ENCODE data around the gene MAD1L1.

The MAD1L1 gene

DNA sequence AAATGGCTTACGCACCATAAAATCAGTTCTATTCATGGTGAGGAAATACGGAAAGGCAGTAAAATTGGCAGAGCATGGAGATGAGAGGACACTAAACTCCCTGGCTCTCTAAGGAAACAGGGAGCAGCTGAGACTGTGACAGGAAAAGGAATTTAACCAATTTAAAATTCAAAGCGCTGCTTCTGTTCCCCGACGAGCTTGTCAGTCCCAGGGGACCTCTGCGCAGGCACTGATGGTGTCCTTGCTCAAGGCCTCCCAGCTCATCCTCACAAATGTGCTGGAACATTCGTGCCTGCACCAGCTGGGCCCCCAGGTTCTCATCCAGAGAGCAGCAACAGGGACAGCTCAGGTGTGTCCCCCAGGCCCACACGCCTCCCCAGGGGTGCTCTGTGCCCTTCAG lies 101.4 kb downstream of the MAD1L1 start:
- FAIRE-seq, result no peak

DNA sequence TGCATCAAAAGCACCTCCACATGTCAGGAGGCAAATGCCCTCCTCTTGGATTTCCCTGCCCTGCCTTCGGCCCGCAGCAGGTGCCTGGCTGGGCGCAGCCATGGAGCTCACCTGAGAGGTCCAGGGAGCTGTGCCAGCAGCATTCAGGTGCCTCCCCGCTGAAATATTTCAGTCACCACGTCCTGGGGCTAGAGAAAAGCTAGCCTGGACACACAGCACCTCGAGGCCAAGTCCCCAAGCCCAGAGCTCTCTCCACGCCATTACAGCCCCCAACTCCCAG lies 102.7 kb downstream of the MAD1L1 start:
- no peak for FAIRE-seq

DNA sequence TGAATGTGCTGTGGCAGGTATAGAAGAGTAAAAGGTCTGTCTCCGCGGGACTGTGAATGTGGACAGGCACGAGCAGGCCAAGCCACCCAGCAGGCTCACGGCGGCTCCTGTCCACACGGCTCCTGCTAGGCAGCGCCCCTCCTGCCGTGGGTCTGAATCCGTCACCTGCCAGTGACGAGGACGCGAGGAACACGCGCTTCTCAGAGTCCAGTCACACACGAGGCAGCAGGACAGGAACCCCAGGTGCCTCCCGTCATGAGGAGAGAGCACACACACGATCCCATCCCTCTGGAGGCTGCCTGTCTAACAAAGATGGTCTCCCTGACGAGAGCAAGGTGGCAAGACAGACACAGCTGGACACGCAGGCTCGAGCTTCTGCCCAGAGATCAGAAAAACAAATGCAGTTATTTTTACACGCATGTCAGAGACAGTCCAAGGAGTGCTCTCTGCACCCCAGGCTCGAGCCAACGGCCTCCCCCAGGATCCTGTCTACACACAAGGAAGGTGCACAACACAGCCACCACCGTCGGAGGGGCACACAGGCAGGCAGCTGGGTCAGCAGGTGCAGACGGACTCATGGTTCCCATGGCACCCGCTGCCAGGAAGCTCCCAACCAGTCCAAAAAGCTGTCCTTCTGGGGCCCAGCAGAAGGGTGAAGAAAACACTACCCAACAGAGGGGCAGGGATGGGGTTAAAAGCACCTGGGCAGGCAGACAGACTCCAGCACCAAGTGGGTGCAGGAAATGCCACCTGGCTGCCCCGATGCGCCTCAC lies 103.2 kb downstream of the MAD1L1 start:
- no peak for FAIRE-seq

DNA sequence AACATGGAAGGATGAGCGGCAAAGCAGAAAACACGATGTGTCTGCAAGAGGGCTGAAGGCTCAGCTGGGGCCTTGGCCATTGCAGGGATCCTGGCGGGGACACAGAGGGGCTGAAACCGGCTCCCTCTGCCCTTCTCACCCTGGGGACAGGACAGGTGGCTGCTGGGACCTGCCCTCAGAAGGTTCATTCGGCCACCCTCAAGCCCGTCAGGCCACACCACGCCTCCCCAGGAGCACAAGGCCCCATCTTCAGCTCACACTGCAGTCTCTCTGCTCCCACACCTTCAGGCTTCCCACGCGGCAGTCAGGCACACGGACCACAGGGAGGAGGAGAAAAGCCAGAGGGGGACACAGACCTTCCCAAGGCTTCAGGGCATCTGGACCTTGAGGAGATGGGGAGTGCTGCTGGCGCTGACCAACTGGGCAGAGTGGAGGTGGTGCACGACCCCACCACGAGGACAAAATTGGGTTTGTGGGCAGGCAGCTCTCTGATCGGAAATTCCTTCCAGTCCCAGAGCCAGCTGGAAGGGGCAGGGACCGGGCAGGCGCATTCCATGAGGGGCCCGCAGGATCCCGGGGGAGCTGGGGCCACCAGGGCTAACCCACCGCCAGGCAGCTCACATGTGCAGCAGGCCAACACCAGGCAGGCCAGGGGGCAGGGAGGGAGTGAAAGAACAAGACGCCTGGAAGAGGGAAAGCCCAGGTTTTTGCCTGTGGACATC lies 104.0 kb downstream of the MAD1L1 start:
- no peak for FAIRE-seq

DNA sequence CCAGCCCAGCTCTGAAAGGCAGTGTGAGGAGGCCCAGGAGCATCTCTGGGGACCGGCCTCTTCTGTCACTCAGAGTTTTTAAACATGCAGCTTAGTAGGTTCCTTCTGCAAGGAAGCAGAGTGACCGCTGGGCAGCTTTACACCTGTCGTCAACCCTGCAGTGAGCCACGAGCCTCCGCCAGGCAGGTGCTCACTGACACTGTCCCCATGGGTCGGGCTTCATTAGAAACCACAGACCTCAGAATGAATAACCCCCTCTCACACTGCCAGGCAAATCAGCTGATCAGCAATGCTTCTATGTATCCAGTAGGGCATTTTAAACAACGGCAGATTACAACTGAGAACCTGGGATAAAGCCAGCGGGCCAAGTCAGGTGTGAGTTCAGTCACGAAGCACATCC lies 106.1 kb downstream of the MAD1L1 start:
- no peak for FAIRE-seq

DNA sequence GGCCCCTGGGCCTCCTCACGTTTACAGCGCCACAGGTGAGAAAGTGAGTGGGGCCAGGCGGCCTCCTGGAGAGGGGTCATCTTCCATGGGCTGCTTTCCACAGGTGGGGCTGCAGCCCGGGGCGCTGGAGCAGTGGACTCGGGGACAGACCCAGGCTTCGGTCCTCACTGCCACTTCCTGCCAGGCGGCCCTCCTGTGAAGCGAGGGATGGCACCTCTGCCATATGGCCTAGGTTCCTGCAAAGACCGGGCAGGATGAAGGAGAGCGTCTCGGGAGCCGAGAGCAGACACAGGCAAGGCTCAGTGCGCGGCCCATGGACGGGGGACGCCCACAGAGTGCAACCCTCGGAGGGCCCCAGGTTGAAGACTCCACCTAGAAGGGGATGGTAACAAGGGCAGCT lies 106.8 kb downstream of the MAD1L1 start:
- no peak for FAIRE-seq

DNA sequence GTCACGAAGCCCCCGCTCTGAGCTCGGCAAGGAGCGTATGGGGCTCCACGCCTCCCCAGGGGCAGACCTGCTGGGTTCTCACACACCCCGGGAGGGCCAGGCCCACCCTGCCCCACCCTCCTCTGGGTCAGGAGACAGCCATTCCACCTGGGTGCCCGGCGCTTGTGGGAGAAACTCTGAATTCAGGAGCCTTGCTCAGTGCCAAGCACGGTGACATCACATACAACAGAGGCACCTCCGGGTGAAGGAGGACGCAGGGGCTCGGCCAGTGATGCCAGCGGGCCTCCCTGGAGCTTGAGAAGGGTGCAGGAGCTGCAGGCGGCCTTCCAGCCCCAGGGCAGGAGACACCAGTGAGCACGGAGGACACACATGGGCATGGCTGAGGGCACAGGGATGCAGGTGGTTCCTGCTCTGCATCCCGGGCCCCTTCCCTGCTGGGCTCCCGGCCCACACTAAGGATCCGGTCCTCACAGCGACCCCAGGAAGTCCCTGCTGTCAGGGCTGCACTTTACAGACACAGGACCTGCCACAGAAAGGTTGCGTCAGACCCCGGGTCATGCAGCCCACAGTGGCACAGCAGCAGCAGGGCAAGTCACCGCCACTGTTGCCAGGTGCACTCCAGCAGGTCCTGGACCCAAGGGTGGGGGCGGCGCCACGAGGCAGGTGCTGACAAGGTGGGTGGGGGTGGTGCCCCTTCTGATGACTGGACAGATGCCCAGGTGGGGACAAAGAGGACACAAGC lies 108.0 kb downstream of the MAD1L1 start:
- FAIRE-seq, result no peak

DNA sequence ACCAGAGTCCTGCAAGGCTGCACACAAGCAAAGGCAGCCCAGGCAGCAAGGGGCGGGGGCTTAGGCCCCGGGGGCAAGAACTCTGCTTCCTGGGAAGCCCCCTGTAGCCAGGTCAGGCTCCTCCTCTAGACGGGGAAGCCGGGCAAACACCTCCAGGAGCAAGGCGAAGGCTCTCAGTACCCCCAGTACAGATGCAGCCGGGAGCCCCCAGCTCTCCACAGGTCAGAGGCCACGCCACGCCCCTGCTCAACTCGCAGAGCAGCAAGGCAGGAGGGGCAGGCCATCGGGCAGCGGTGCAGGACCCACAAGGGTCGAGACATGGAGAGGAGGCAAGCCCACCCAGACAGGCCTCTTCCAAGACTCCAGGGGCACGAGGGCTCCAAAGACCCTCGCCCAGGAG lies 108.8 kb downstream of the MAD1L1 start:
- no peak for FAIRE-seq

DNA sequence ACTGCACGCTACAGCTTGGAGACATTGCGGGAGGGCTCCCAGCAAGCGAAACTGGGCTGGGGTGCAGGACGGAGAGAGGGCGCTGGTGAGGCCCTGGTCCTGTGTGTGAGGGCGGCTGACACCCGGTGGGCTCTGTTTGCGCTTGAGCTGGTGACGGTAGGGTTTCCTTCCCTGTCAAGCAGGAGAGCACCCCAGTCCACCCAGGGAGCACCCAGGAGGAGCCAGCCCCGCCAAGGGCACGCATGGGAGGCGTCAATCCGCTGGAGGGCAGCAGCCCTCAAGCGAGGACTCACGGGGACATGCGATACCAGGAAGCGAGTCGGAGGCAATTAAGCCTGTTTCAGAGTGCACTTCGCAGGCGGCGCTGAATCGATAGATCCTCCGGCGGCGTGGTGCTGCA lies 109.4 kb downstream of the MAD1L1 start:
- no peak for FAIRE-seq

DNA sequence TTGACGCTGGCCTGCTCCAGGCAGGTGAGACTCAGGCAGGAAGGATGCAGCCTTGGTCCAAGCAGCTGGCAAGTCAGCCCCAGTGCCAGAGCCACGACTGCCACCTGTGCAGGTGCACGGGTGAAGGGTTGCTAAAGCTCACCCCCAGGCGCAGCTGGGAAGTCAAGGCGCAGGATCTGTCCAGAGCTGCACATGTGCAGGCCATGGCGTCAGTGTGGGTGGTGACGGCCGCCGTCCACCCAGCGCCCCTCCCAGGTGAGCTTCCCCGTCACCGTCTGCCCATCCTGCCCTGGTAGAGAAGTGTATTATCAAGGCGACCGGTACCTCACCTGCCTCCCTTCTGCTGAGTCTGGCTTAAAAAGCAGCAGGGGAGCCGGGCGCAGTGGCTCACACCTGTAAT lies 110.1 kb downstream of the MAD1L1 start:
- FAIRE-seq, result no peak

DNA sequence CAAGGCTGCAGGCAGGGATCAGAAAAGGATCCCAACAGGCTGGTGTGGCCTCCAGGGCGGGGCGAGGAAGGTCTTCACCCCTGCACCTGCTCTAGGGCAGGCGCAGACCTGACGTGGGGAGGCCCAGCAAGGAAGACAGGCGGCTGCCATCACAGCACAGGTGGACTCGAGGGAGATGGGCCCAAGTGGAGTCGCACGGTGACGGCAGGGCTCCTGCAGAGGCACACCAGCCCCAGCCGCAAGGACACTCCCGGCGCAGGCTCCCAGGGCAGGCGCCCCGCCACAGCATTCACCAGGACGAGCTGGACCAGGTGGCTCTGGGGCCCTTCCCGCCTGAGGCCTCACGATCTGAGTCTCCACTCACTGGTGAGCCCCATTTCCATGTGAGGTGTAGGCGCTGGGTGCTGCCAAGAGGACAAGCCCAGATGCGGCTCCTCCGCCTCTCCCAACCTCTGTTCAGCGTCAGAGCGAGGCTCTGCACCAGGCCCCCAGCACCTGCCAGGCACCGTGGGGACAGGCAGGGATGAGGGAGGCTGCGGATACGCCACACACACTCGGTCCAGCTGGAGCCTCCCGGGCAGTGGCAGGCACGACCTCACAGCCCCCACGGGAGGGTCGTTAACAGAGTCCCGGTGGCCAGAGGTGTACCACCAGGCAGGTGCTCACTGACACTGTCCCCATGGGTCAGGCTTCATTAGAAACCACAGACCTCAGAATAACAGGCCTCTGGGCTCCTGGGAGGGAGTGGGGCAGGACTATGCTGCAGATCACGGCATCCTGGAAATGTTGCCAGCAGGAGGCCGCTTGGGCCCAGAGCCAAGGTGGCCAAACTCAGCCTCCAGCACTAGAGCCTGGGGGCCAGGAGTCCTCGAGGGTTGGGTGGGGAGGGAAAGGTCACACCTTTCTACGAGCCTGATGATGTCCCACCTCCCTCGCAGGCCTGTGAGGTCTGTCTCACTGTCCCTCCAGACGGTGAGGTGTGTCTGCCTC lies 111.6 kb downstream of the MAD1L1 start:
- no peak for FAIRE-seq

DNA sequence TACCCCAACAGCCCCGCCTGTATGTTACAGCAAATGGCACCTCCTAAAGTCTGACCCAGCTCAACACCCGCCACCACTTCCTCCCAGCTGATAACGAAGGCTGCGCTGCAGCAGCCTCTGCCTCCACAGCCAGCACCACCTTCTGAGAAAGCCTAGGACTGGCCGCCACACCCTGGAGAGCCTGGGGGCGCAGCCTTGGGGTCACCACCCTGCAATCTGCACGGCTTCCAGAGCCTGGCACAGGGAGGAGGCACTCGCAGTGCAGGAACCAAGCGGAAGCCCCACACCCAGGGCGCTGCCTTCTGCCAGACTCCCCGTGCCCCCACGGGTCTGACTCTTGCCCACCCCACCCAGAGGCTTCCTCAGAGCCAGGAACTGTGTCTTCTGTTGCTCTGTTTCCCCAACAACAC lies 112.5 kb downstream of the MAD1L1 start:
- FAIRE-seq, result no peak

DNA sequence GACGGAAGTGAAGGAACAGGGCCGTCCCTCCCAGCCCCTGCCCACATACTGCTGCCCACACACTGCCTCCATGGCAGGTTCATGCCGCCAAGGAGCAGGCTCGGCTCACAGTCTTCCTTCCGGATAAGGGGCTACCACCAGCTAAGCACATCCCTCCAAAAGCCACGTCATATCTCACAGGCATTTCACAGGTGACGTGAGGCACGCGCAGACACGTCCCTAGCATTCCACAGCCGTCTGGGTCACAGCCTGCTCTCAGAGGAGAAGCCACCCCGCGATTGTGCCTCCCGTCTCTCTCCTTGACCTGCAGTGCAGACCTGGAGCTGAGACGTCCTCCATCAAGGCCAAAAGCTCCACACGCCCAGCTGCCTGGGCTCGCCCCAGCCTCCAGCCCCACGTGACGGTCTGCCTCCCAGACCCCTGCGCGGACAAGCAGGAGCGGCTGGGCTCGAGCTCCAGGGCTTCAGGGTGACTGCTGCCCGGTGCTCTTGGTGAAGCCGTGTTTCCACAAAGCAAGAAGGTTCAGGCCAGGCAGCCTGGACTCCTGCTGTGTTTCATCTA lies 114.0 kb downstream of the MAD1L1 start:
- no peak for FAIRE-seq

DNA sequence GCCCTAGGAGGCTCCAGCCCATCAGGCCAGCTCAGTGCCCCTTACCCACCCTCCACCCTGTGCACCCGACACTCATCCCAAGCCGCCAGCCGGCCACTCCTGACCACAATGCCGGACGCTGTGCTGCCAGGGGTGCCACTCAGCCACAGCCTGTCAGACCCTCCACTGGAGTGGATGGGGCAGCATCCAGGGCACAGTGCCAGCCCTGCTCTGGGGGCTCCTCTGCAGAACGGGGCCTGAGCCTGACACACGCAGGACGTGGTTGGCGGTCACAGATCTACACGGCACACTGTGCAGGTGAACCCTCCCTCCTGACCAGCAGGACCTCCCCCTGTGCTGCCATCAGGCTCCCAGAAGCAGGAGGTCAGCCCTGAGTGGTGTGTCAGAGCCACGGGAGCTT lies 114.7 kb downstream of the MAD1L1 start:
- FAIRE-seq, result no peak

DNA sequence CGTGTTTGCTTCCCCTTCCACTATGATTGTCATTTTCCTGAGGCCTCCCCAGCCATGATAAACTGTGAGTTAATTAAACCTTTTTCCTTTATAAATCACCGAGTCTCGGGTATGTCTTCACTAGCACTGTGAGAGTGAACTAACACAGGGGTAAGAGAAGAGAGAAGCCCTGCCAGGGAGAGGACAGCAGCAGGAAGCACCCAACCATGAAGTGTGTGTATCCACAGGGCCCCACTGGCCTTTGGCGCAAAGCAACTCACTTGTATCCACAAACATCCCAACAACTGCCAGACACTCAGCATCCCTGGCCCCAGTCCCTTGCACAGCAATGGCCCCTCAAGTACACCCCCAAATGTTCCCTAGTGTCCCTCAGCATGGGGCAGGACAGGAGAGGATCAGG lies 115.1 kb downstream of the MAD1L1 start:
- FAIRE-seq, result no peak

DNA sequence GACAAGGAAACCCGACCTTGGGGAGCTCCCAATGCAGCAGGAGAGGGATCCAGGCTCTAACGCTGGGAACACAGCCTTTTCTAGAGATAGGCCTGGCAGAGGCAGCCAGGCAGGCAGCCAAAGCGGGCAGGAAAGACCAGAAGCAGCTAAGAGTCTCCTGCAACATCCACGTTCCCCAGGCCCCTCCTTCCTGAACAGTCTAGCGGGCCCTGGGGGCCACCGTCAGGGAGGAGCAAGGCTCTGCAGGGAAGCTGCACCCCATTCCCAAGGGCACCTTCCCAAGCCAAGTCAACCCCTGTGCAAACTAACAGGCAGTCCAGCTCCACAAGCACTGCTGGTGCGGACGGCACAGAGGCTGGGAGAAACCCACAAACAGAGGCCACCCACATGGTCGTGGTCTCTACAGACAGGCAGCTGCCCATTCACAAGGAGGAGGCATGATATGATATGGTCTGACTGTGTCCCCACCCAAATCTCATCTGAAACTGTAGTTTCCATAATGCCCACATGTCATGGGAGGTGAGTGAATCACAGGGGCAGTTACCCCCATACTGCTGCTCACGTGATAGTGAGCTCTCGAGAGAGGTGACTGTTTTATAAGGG lies 115.7 kb downstream of the MAD1L1 start:
- FAIRE-seq, result no peak

DNA sequence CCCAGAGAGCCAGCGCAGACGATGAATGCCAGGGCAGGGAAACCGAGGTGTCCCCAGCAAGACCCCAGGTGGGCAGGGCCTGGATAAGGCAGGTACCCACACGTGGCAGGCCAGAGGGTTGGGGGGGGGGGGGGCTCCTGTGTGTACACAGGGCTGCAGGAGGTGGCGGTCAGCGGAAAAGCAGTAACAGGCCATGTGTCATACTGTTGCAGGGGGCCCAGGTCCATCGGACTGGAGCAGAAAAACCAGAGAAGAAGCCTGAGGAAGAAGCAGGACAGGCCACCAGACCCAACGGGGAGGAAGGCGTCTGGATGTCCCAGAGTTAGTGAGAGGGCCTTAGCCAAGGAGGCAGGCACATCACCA lies 116.3 kb downstream of the MAD1L1 start:
- no peak for FAIRE-seq

DNA sequence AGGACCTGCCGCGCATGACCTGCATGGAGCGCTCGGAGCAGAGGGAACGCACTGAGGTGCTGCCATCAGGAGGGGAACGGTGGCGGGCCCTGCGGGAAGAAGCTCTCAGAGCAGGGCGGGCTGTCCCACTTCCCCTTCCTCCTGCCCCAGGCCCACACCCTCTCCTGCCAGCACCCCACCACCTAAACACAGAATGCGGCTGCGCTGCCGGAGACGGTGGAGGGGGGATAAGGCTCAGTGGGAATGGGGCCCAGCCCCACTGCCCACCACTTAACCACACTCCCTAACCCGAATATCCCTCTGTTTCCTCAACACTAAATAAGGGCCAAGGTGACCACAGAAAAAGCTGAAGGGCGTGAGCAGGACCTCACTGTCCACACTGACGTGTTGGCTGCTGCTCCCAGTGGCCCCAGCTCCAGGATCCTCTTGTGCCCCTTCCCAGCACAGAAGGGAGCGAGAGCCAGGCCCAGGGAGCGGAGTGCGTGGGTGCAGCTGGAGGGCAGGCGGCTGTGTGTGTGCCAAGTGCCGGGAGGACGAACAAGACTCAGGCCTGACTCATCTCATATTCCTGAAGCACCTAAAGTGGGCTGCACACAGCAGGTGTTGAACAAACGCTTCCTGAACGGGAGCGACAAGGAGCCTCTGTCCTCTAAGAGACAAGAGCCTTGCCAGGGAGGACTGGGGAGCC lies 116.8 kb downstream of the MAD1L1 start:
- no peak for FAIRE-seq

DNA sequence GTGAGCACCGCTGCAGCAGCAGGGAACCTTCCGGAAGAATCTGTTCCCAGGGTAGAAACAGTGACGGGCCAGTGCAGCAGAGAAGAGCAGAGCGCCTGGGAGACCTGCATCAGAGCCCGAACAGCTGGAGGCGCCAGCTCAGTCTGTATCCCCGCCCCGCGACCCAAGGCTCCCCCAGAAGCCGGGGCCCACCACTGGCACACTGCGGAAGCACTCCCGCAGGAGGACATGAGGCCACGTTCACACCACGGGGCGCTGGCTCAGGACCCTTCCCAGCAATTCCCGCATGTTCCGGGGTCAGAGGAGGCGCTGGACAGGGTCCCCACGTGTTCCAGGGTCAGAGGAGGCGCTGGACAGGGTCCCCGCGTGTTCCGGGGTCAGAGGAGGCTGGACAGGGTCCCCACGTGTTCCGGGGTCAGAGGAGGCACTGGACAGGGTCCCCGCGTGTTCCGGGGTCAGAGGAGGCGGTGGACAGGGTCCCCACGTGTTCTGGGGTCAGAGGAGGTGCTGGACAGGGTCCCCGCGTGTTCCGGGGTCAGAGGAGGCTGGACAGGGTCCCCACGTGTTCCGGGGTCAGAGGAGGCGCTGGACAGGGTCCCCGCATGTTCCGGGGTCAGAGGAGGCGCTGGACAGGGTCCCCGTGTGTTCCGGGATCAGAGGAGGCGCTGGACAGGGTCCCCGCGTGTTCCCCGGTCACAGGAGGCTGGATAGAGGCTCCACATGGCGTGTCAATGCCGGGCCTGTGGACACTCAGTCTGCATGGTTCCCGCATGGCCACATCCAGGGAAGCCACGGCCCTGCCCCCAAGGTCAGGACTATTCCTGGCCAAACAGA lies 117.6 kb downstream of the MAD1L1 start:
- no peak for FAIRE-seq

DNA sequence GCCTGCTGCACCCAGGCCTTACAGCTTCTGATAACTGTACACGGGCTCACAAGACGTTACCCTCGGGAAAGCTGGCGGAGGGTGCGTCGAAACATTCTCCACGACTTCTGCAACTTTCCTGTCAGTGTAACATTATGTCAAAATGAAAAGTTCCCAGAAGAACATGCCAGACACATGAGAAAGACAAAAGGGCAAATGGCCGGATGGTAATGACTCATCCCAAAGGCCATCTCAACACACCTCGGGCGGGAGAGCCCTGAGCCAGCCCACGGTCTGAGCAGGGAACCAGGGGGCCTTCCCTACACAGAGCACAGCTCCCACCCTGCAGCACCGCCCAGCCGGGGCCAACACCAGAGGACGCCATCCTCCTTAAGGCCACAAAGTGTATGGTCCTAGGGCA lies 118.7 kb downstream of the MAD1L1 start:
- no peak for FAIRE-seq

Data from G401.6 (cell line).